Measurements from ENCODE around the gene DMKN.
"Not testable (repeated sequence)": the region's sequence is repeated elsewhere in the genome, so short reads cannot be mapped to it uniquely, and the experiment has no call there.

Gene DMKN

GRCh38 chr19:35495107-35496064 lies 18.1 kb downstream of the DMKN start:
- peak; percentile 61 to 72 for DNase-seq

- no peak for DNase-seq
These were observed 19.5 kb downstream of the DMKN start for GRCh38 chr19:35493971-35494370.

- no peak for DNase-seq
These were observed 21.6 kb downstream of the DMKN start for GRCh38 chr19:35491836-35492360.

- DNase-seq = no peak
These were observed 23.1 kb downstream of the DMKN start, which contains the start of gene KRTDAP for GRCh38 chr19:35490364-35490763. Gene KRTDAP, minus strand, starts transcription at chr19:35490464. Its CDS starts 22 bp downstream, at chr19:35490442.

- DNase-seq = no peak
These were observed 24.8 kb downstream of the DMKN start for GRCh38 chr19:35488677-35489076.

- DNase-seq = no peak
These were observed 25.7 kb downstream of the DMKN start for GRCh38 chr19:35487656-35488182.

- DNase-seq = no peak
These were observed 27.2 kb downstream of the DMKN start for GRCh38 chr19:35486268-35486708.

GRCh38 chr19:35484252-35485036 lies 29.0 kb downstream of the DMKN start:
- DNase-seq = no peak

GRCh38 chr19:35483089-35483488 lies 30.4 kb downstream of the DMKN start:
- DNase-seq = no peak

- DNase-seq = no peak
These were observed 34.4 kb downstream of the DMKN start for GRCh38 chr19:35478794-35479677.

GRCh38 chr19:35476149-35476548 lies 37.3 kb downstream of the DMKN start:
- DNase-seq = no peak

GRCh38 chr19:35474594-35474993 lies 38.9 kb downstream of the DMKN start:
- not testable (repeated sequence) for DNase-seq

GRCh38 chr19:35474104-35474503 lies 39.3 kb downstream of the DMKN start:
- DNase-seq = no peak

GRCh38 chr19:35471946-35472345 lies 41.5 kb downstream of the DMKN start:
- DNase-seq = no peak

GRCh38 chr19:35471075-35471474 lies 42.4 kb downstream of the DMKN start:
- DNase-seq = not testable (repeated sequence)

- DNase-seq = no peak
These were observed 43.3 kb downstream of the DMKN start for GRCh38 chr19:35470128-35470527.

GRCh38 chr19:35468637-35469036 lies 44.8 kb downstream of the DMKN start:
- peak; percentile 69 to 76 for DNase-seq

- DNase-seq = no peak
These were observed 47.2 kb downstream of the DMKN start for GRCh38 chr19:35466259-35466658.

GRCh38 chr19:35462956-35463355 lies 50.5 kb downstream of the DMKN start:
- not testable (repeated sequence) for DNase-seq

GRCh38 chr19:35462476-35462953 lies 50.9 kb downstream of the DMKN start:
- DNase-seq = peak; percentile 95 to 98

GRCh38 chr19:35461788-35462187 lies 51.7 kb downstream of the DMKN start:
- not testable (repeated sequence) for DNase-seq

- no peak for DNase-seq
These were observed 52.4 kb downstream of the DMKN start for GRCh38 chr19:35461060-35461459.

Measured in Kasumi-1 (cell line).